SKM-1 (cell line): ENCODE data around the gene SGTA.

Source experiments
- DNase-seq: peaks from one replicate; lab custom pipeline; 2025; ENCODE audit not compliant: unreplicated experiment; lab: John Stamatoyannopoulos, UW

Gene SGTA

GRCh38 chr19:2728783-2729387 is 54.2 kb downstream of the SGTA start:
- no peak for DNase-seq

- DNase-seq: no peak
Measured at GRCh38 chr19:2727640-2727944, 55.5 kb downstream of the SGTA start.

- DNase-seq: no peak
Measured at GRCh38 chr19:2726904-2727639, 56.0 kb downstream of the SGTA start.

GRCh38 chr19:2726160-2726855 is 56.8 kb downstream of the SGTA start:
- no peak for DNase-seq

GRCh38 chr19:2724148-2724557 is 58.9 kb downstream of the SGTA start:
- DNase-seq: no peak

- no peak for DNase-seq
Measured at GRCh38 chr19:2723747-2724146, 59.3 kb downstream of the SGTA start.

- DNase-seq: no peak
Measured at GRCh38 chr19:2723345-2723715, 59.7 kb downstream of the SGTA start.

- DNase-seq: no peak
Measured at GRCh38 chr19:2722541-2723344, 60.3 kb downstream of the SGTA start.

GRCh38 chr19:2721570-2722540 is 61.2 kb downstream of the SGTA start:
- no peak for DNase-seq

- no peak for DNase-seq
Measured at GRCh38 chr19:2720777-2721569, 62.1 kb downstream of the SGTA start, which contains the start of gene DIRAS1. Gene DIRAS1, minus strand, starts transcription at chr19:2721372. Its CDS starts 3,566 bp downstream, at chr19:2717806.

- no peak for DNase-seq
Measured at GRCh38 chr19:2719920-2720776, 62.9 kb downstream of the SGTA start.

- no peak for DNase-seq
Measured at GRCh38 chr19:2719232-2719735, 63.8 kb downstream of the SGTA start.

- no peak for DNase-seq
Measured at GRCh38 chr19:2717638-2718541, 65.2 kb downstream of the SGTA start.

- DNase-seq: no peak
Measured at GRCh38 chr19:2716722-2717637, 66.1 kb downstream of the SGTA start.

GRCh38 chr19:2716275-2716650 is 66.8 kb downstream of the SGTA start:
- no peak for DNase-seq

GRCh38 chr19:2715470-2716274 is 67.4 kb downstream of the SGTA start:
- no peak for DNase-seq
